NCI-H524 treated with DMSO at 0.1 percent for 48 hours (cell line): ENCODE data around the gene CETP.

Experiments
- DNase-seq: peaks from one replicate; lab custom pipeline; 2025; lab: John Stamatoyannopoulos, UW

The CETP gene

GRCh38 chr16:56961851-56962281, at the start of gene CETP:
Gene CETP (plus strand): TSS chr16:56961950. CDS start chr16:56961980, 30 bp downstream.
- no peak for DNase-seq

- no peak for DNase-seq
Measured at GRCh38 chr16:56912746-56913708, 48.7 kb upstream of the CETP start.

- no peak for DNase-seq
Measured at GRCh38 chr16:56914896-56915295, 46.9 kb upstream of the CETP start.

GRCh38 chr16:56915336-56916119, 46.2 kb upstream of the CETP start:
- DNase-seq: no peak

- DNase-seq: no peak
Measured at GRCh38 chr16:56916571-56917403, 45.0 kb upstream of the CETP start.

- DNase-seq: no peak
Measured at GRCh38 chr16:56918467-56919012, 43.2 kb upstream of the CETP start.

GRCh38 chr16:56919099-56919800, 42.5 kb upstream of the CETP start:
- no peak for DNase-seq

GRCh38 chr16:56921571-56921970, 40.2 kb upstream of the CETP start:
- no peak for DNase-seq

GRCh38 chr16:56923481-56924091, 38.2 kb upstream of the CETP start:
- DNase-seq: no peak

- no peak for DNase-seq
Measured at GRCh38 chr16:56927471-56927870, 34.3 kb upstream of the CETP start.

- DNase-seq: no peak
Measured at GRCh38 chr16:56929639-56930038, 32.1 kb upstream of the CETP start.

GRCh38 chr16:56930486-56931270, 31.1 kb upstream of the CETP start:
- DNase-seq: peak; percentile 86

GRCh38 chr16:56931271-56931891, 30.4 kb upstream of the CETP start:
- DNase-seq: no peak

- peak; percentile 86 for DNase-seq
Measured at GRCh38 chr16:56931892-56932720, 29.6 kb upstream of the CETP start, which contains the start of gene HERPUD1. Gene HERPUD1 (plus strand): TSS chr16:56932142. CDS start chr16:56932245, 103 bp downstream.

GRCh38 chr16:56932721-56933619, 28.8 kb upstream of the CETP start:
- no peak for DNase-seq

GRCh38 chr16:56933828-56934598, 27.7 kb upstream of the CETP start:
- DNase-seq: no peak
